ENCODE results near the gene SIVA1.

Gene SIVA1

GRCh38 chr14:104802394-104803184, 49.6 kb downstream of the SIVA1 start:
- Histone ChIP-seq H2AK5ac (ENCODE audit: low read length) (no peak overlapping the region), H3K4me2 (ENCODE audit: low read length) (no peak overlapping the region), H3K18ac (ENCODE audit: low read length) (no peak overlapping the region), H3K27me3 (ENCODE audit: insufficient read depth, low read length) (peaks cover 6% of the 10 kb centered on the region), H3K4me3 (ENCODE audit: low read depth, low read length) (no peak overlapping the region), H4K91ac (ENCODE audit: low read depth, low read length) (no peak overlapping the region), H3K4me1 (ENCODE audit: control insufficient read depth in 1 of 2, insufficient read depth in 2 of 2, low read length in 2 of 2) (peaks cover 9 to 12% of the 10 kb centered on the region in 2 experiments), H2BK120ac (ENCODE audit: insufficient read depth, low read length, poor library complexity) (no peak overlapping the region), H4K12ac (ENCODE audit: low read depth, low read length) (no peak overlapping the region), H3K9ac (ENCODE audit: low read length) (no peak overlapping the region), H4K8ac (ENCODE audit: low read depth, low read length) (no peak overlapping the region), H2BK5ac (ENCODE audit: low read depth, low read length, poor library complexity) (no peak overlapping the region), H3K36me3 (ENCODE audit: control insufficient read depth in 1 of 2, insufficient read depth in 2 of 2, low read length in 2 of 2) (peaks cover 2 to 6% of the 10 kb centered on the region in 2 experiments), H3K23ac (ENCODE audit: low read length) (no peak overlapping the region), H3K79me1 (ENCODE audit: low read length) (peaks cover 9% of the 10 kb centered on the region), H2BK12ac (ENCODE audit: low read length) (no peak overlapping the region), H3K79me2 (ENCODE audit: control insufficient read depth, insufficient read depth, low read length, poor library complexity) (peaks cover 5% of the 10 kb centered on the region), H2AFZ (ENCODE audit: insufficient read depth, low read length, poor library complexity) (no peak overlapping the region), H3K27ac (ENCODE audit: low read depth, low read length) (no peak overlapping the region), H3K4ac (ENCODE audit: low read depth, low read length) (no peak overlapping the region), H3K9me3 (ENCODE audit: insufficient read depth, low read depth, low read length) (peaks cover 7% of the 10 kb centered on the region), H3K14ac (ENCODE audit: low read length) (no peak overlapping the region)
- DNase-seq = no peak
- WGBS (ENCODE audit: extremely low coverage, insufficient coverage, insufficient read length) = no CpG with 5 or more reads among the region's 20 CpGs

- no peak overlapping the region for H4K8ac ChIP-seq (ENCODE audit: low read depth, low read length)
- H3K4me2 ChIP-seq (ENCODE audit: low read length) = no peak overlapping the region
- H3K23ac ChIP-seq (ENCODE audit: low read length) = no peak overlapping the region
- H3K79me1 ChIP-seq (ENCODE audit: low read length) = peaks cover 9% of the 10 kb centered on the region
- no peak overlapping the region for H3K18ac ChIP-seq (ENCODE audit: low read length)
- H2BK12ac ChIP-seq (ENCODE audit: low read length) = no peak overlapping the region
- H2BK5ac ChIP-seq (ENCODE audit: low read depth, low read length, poor library complexity) = no peak overlapping the region
- H3K4me1 ChIP-seq (ENCODE audit: control insufficient read depth in 1 of 2, insufficient read depth in 2 of 2, low read length in 2 of 2) = peaks cover 7 to 12% of the 10 kb centered on the region in 2 experiments
- no peak overlapping the region for H3K27ac ChIP-seq (ENCODE audit: low read depth, low read length)
- no peak overlapping the region for H3K4me3 ChIP-seq (ENCODE audit: low read depth, low read length)
- no peak overlapping the region for H3K9ac ChIP-seq (ENCODE audit: low read length)
- H2AFZ ChIP-seq (ENCODE audit: insufficient read depth, low read length, poor library complexity) = no peak overlapping the region
- H3K79me2 ChIP-seq (ENCODE audit: control insufficient read depth, insufficient read depth, low read length, poor library complexity) = peaks cover 5% of the 10 kb centered on the region
- DNase-seq = peak in 1 of 2 donors; percentile 30
- no peak overlapping the region for H3K14ac ChIP-seq (ENCODE audit: low read length)
- H2AK5ac ChIP-seq (ENCODE audit: low read length) = no peak overlapping the region
- no CpG with 5 or more reads among the region's 19 CpGs for WGBS (ENCODE audit: extremely low coverage, insufficient coverage, insufficient read length)
- no peak overlapping the region for H3K4ac ChIP-seq (ENCODE audit: low read depth, low read length)
- no peak overlapping the region for H4K91ac ChIP-seq (ENCODE audit: low read depth, low read length)
- no peak overlapping the region for H4K12ac ChIP-seq (ENCODE audit: low read depth, low read length)
- no peak overlapping the region for H2BK120ac ChIP-seq (ENCODE audit: insufficient read depth, low read length, poor library complexity)
- peaks cover 3% of the 10 kb centered on the region for H3K27me3 ChIP-seq (ENCODE audit: insufficient read depth, low read length)
- H3K36me3 ChIP-seq (ENCODE audit: control insufficient read depth in 1 of 2, insufficient read depth in 2 of 2, low read length in 2 of 2) = peaks cover 2 to 6% of the 10 kb centered on the region in 2 experiments
- H3K9me3 ChIP-seq (ENCODE audit: insufficient read depth, low read depth, low read length) = peaks cover 4% of the 10 kb centered on the region
These were observed 50.4 kb downstream of the SIVA1 start for GRCh38 chr14:104803280-104803911.

GRCh38 chr14:104803912-104804410, 51.0 kb downstream of the SIVA1 start:
- H2AFZ ChIP-seq (ENCODE audit: insufficient read depth, low read length, poor library complexity) = no peak overlapping the region
- H2BK12ac ChIP-seq (ENCODE audit: low read length) = no peak overlapping the region
- no peak overlapping the region for H4K91ac ChIP-seq (ENCODE audit: low read depth, low read length)
- H3K14ac ChIP-seq (ENCODE audit: low read length) = no peak overlapping the region
- H3K9me3 ChIP-seq (ENCODE audit: insufficient read depth, low read depth, low read length) = peaks cover 4% of the 10 kb centered on the region
- H3K9ac ChIP-seq (ENCODE audit: low read length) = no peak overlapping the region
- no peak for DNase-seq
- H3K79me2 ChIP-seq (ENCODE audit: control insufficient read depth, insufficient read depth, low read length, poor library complexity) = peaks cover 5% of the 10 kb centered on the region
- no peak overlapping the region for H2BK120ac ChIP-seq (ENCODE audit: insufficient read depth, low read length, poor library complexity)
- no peak overlapping the region for H3K4me3 ChIP-seq (ENCODE audit: low read depth, low read length)
- peaks cover 9% of the 10 kb centered on the region for H3K79me1 ChIP-seq (ENCODE audit: low read length)
- peaks cover 2 to 6% of the 10 kb centered on the region in 2 experiments for H3K36me3 ChIP-seq (ENCODE audit: control insufficient read depth in 1 of 2, insufficient read depth in 2 of 2, low read length in 2 of 2)
- no peaks in the 10 kb centered on the region for H3K27me3 ChIP-seq (ENCODE audit: insufficient read depth, low read length)
- no peak overlapping the region for H2BK5ac ChIP-seq (ENCODE audit: low read depth, low read length, poor library complexity)
- no peak overlapping the region for H3K4me2 ChIP-seq (ENCODE audit: low read length)
- no peak overlapping the region for H4K12ac ChIP-seq (ENCODE audit: low read depth, low read length)
- H3K27ac ChIP-seq (ENCODE audit: low read depth, low read length) = no peak overlapping the region
- H4K8ac ChIP-seq (ENCODE audit: low read depth, low read length) = no peak overlapping the region
- H3K23ac ChIP-seq (ENCODE audit: low read length) = no peak overlapping the region
- H3K4me1 ChIP-seq (ENCODE audit: control insufficient read depth in 1 of 2, insufficient read depth in 2 of 2, low read length in 2 of 2) = peaks cover 7 to 12% of the 10 kb centered on the region in 2 experiments
- H3K18ac ChIP-seq (ENCODE audit: low read length) = no peak overlapping the region
- no peak overlapping the region for H2AK5ac ChIP-seq (ENCODE audit: low read length)
- H3K4ac ChIP-seq (ENCODE audit: low read depth, low read length) = no peak overlapping the region
- no CpG with 5 or more reads among the region's 15 CpGs for WGBS (ENCODE audit: extremely low coverage, insufficient coverage, insufficient read length)

- Histone ChIP-seq H3K18ac (ENCODE audit: low read length) (no peak overlapping the region), H3K79me2 (ENCODE audit: control insufficient read depth, insufficient read depth, low read length, poor library complexity) (peaks cover 5% of the 10 kb centered on the region), H3K9me3 (ENCODE audit: insufficient read depth, low read depth, low read length) (peaks cover 4% of the 10 kb centered on the region), H2BK5ac (ENCODE audit: low read depth, low read length, poor library complexity) (no peak overlapping the region), H2BK12ac (ENCODE audit: low read length) (no peak overlapping the region), H3K4me1 (ENCODE audit: control insufficient read depth in 1 of 2, insufficient read depth in 2 of 2, low read length in 2 of 2) (peaks cover 7 to 11% of the 10 kb centered on the region in 2 experiments), H4K91ac (ENCODE audit: low read depth, low read length) (no peak overlapping the region), H3K27ac (ENCODE audit: low read depth, low read length) (no peak overlapping the region), H3K14ac (ENCODE audit: low read length) (no peak overlapping the region), H2AK5ac (ENCODE audit: low read length) (no peak overlapping the region), H3K4ac (ENCODE audit: low read depth, low read length) (no peak overlapping the region), H4K12ac (ENCODE audit: low read depth, low read length) (no peak overlapping the region), H3K36me3 (ENCODE audit: control insufficient read depth in 1 of 2, insufficient read depth in 2 of 2, low read length in 2 of 2) (peaks cover 2 to 6% of the 10 kb centered on the region in 2 experiments), H3K27me3 (ENCODE audit: insufficient read depth, low read length) (no peaks in the 10 kb centered on the region), H2BK120ac (ENCODE audit: insufficient read depth, low read length, poor library complexity) (no peak overlapping the region), H3K4me3 (ENCODE audit: low read depth, low read length) (no peak overlapping the region), H3K23ac (ENCODE audit: low read length) (no peak overlapping the region), H3K4me2 (ENCODE audit: low read length) (no peak overlapping the region), H2AFZ (ENCODE audit: insufficient read depth, low read length, poor library complexity) (no peak overlapping the region), H3K79me1 (ENCODE audit: low read length) (peaks cover 8% of the 10 kb centered on the region), H4K8ac (ENCODE audit: low read depth, low read length) (no peak overlapping the region), H3K9ac (ENCODE audit: low read length) (no peak overlapping the region)
- no CpG with 5 or more reads among the region's 18 CpGs for WGBS (ENCODE audit: extremely low coverage, insufficient coverage, insufficient read length)
- no peak for DNase-seq
These were observed 51.8 kb downstream of the SIVA1 start for GRCh38 chr14:104804481-104805325.
